ENCODE data around the gene WBP4. TPM values are rescaled to one million over a fixed set of nuclear protein-coding genes. Genes with fewer than 3 reads are reported as not detected.

WBP4 gene
- total RNA-seq, 1 donor from 2014 or later = 13.5 TPM

DNA sequence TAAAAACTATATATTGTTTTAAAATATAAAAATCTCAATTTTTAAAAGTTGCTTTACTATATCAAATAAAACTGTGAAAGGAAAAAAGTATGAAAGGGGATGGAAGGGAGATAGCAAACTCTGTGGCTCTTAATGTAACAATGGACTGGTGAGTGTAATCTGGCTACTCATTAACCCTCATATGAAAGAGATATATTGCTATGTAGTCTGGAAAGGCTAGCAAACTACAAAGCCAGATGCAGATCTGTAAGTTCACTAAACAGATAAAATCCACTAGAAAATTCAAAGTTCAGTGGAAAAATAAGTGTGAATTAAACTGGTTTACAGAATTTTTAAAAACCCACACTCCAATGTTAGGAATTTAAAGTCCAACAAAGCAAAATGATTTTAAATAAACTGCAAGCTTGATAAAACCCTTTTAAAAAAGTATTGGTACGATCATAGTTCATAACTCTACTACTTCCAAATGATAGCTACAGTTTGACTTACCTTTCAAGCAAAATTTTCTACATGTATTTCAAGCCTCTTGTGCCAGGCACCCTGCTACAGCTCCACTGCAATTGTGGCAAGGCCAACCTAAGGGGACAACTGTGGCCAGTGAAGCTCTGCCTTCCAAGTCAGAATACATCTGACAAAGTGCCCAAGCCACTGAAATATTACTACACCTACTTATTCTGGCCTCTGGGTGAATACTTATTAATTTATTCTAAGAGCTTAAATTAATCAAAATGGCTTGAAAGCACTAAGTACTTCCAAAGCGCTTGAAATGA, 41.5 kb upstream of the WBP4 start:
- no peaks in the 10 kb centered on the region for H3K27me3 ChIP-seq
- TF ChIP-seq POLR2AphosphoS5 (IDR thresholded peaks at IDR 0.05; ENCODE audit: insufficient read depth in 1 of 2, low read depth in 1 of 2) (no peak), POLR2A (IDR thresholded peaks at IDR 0.05) (no peak)
- TF ChIP-seq, protein P1, sequence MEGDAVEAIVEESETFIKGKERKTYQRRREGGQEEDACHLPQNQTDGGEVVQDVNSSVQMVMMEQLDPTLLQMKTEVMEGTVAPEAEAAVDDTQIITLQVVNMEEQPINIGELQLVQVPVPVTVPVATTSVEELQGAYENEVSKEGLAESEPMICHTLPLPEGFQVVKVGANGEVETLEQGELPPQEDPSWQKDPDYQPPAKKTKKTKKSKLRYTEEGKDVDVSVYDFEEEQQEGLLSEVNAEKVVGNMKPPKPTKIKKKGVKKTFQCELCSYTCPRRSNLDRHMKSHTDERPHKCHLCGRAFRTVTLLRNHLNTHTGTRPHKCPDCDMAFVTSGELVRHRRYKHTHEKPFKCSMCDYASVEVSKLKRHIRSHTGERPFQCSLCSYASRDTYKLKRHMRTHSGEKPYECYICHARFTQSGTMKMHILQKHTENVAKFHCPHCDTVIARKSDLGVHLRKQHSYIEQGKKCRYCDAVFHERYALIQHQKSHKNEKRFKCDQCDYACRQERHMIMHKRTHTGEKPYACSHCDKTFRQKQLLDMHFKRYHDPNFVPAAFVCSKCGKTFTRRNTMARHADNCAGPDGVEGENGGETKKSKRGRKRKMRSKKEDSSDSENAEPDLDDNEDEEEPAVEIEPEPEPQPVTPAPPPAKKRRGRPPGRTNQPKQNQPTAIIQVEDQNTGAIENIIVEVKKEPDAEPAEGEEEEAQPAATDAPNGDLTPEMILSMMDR (IDR thresholded peaks at IDR 0.05) = no peak
- no peaks in the 10 kb centered on the region for H3K9me3 ChIP-seq
- intact Hi-C loops (cut with DNase I) = no loop called here
- H3K4me1 ChIP-seq = peaks cover 49% of the 10 kb centered on the region
- no peak for DNase-seq (ENCODE audit: extremely low spot score in 2 of 2)
- peak overlapping the region; percentile 81 for H3K27ac ChIP-seq
- H3K4me3 ChIP-seq = no peak overlapping the region
- no peaks in the 10 kb centered on the region for H3K36me3 ChIP-seq

DNA sequence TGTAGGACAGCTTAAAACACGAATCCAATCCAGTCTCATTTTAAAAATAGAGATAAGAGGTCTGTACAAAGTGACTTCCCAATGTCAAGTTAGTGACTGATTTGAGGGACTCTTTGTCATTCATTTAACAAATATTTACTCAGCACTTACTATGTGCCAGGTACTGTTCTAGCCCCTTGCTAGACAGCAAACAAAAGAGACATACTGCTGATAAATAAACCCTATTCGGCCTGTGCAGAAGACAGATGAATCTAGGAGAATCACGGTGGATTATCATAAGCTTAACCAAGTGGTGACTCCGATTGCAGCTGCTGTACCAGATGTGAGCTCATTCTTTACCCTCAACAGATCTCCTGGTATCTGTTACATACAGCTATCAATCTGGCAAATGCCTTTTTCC, 35.8 kb upstream of the WBP4 start:
- intact Hi-C loops (cut with DNase I) = no loop called here
- DNase-seq (ENCODE audit: extremely low spot score in 2 of 2) = no peak
- Histone ChIP-seq H3K36me3 (no peaks in the 10 kb centered on the region), H3K4me1 (peaks cover 42% of the 10 kb centered on the region), H3K9me3 (no peaks in the 10 kb centered on the region), H3K4me3 (no peak overlapping the region), H3K27me3 (no peaks in the 10 kb centered on the region), H3K27ac (no peak overlapping the region)
- no peak for TF ChIP-seq POLR2A (IDR thresholded peaks at IDR 0.05)
- TF ChIP-seq POLR2AphosphoS5 (IDR thresholded peaks at IDR 0.05; ENCODE audit: insufficient read depth in 1 of 2, low read depth in 1 of 2) = no peak
- TF ChIP-seq, protein P1 (IDR thresholded peaks at IDR 0.05) = no peak

GRCh38 chr13:41026788-41027187, 34.5 kb upstream of the WBP4 start:
- no peaks in the 10 kb centered on the region for H3K27me3 ChIP-seq
- intact Hi-C loops (cut with DNase I) = no loop called here
- H3K36me3 ChIP-seq = no peaks in the 10 kb centered on the region
- no peak overlapping the region for H3K4me3 ChIP-seq
- H3K9me3 ChIP-seq = no peaks in the 10 kb centered on the region
- no peak for DNase-seq (ENCODE audit: extremely low spot score in 2 of 2)
- no peak overlapping the region for H3K27ac ChIP-seq
- TF ChIP-seq, protein P1 (IDR thresholded peaks at IDR 0.05) = no peak
- TF ChIP-seq POLR2A (IDR thresholded peaks at IDR 0.05) (no peak), POLR2AphosphoS5 (IDR thresholded peaks at IDR 0.05; ENCODE audit: insufficient read depth in 1 of 2, low read depth in 1 of 2) (no peak)
- H3K4me1 ChIP-seq = peaks cover 45% of the 10 kb centered on the region

- no peak overlapping the region for H3K27ac ChIP-seq
- intact Hi-C loops (cut with DNase I) = no loop called here
- no peak overlapping the region for H3K4me3 ChIP-seq
- H3K27me3 ChIP-seq = no peaks in the 10 kb centered on the region
- H3K4me1 ChIP-seq = peaks cover 50% of the 10 kb centered on the region
- DNase-seq (ENCODE audit: extremely low spot score in 2 of 2) = no peak
- TF ChIP-seq POLR2AphosphoS5 (IDR thresholded peaks at IDR 0.05; ENCODE audit: insufficient read depth in 1 of 2, low read depth in 1 of 2) (no peak), POLR2A (IDR thresholded peaks at IDR 0.05) (no peak)
- TF ChIP-seq, protein P1 (IDR thresholded peaks at IDR 0.05) = no peak
- no peaks in the 10 kb centered on the region for H3K36me3 ChIP-seq
- no peaks in the 10 kb centered on the region for H3K9me3 ChIP-seq
These were observed 33.3 kb upstream of the WBP4 start for GRCh38 chr13:41028051-41028450.

DNA sequence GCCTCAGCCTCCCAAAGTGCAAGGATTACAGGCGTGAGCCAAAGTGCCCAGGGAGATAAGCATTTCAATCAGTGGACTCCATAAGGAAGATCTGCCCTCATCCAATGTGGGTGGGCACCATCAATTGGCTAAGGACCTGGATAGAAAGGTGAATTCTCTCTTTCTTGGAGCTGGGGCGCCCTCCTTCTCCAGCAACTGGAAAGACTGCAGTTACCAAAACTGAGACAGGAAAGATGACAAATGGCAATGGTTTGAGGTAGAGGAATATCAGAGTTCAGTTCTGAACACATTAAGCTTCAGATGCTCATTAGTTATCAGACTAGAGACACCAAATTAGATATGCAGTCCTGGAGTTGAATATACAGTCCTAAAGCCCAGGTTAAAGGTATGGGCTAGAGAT, 31.7 kb upstream of the WBP4 start:
- no peak for DNase-seq (ENCODE audit: extremely low spot score in 2 of 2)
- H3K27me3 ChIP-seq = no peaks in the 10 kb centered on the region
- H3K36me3 ChIP-seq = no peaks in the 10 kb centered on the region
- H3K9me3 ChIP-seq = no peaks in the 10 kb centered on the region
- no peak for TF ChIP-seq POLR2A (IDR thresholded peaks at IDR 0.05)
- TF ChIP-seq, protein P1 (IDR thresholded peaks at IDR 0.05) = no peak
- no peak for TF ChIP-seq POLR2AphosphoS5 (IDR thresholded peaks at IDR 0.05; ENCODE audit: insufficient read depth in 1 of 2, low read depth in 1 of 2)
- H3K4me3 ChIP-seq = no peak overlapping the region
- intact Hi-C loops (cut with DNase I) = no loop called here
- H3K4me1 ChIP-seq = peaks cover 41% of the 10 kb centered on the region
- no peak overlapping the region for H3K27ac ChIP-seq
